D721Med (cell line): ENCODE results near the gene PHF12.

ENCODE experiments used
- DNase-seq: peaks from one replicate; pipeline ENCODE4 v3.0.0; 2011; ENCODE audit warnings: low spot score; ENCODE audit not compliant: insufficient read length
- FAIRE-seq: peaks from 2 replicates; lab custom pipeline; 2011; peaks lifted over from hg19 to GRCh38; lab: Jason Lieb, UNC
- TF ChIP-seq, protein P1 (sequence below): IDR thresholded peaks from 2 replicates; pipeline ENCODE4 v1.5.1; 2012; ENCODE audit warnings: mild to moderate bottlenecking, control low read depth; ENCODE audit not compliant: insufficient read depth; ENCODE audit errors: missing control alignments

Gene PHF12

DNA sequence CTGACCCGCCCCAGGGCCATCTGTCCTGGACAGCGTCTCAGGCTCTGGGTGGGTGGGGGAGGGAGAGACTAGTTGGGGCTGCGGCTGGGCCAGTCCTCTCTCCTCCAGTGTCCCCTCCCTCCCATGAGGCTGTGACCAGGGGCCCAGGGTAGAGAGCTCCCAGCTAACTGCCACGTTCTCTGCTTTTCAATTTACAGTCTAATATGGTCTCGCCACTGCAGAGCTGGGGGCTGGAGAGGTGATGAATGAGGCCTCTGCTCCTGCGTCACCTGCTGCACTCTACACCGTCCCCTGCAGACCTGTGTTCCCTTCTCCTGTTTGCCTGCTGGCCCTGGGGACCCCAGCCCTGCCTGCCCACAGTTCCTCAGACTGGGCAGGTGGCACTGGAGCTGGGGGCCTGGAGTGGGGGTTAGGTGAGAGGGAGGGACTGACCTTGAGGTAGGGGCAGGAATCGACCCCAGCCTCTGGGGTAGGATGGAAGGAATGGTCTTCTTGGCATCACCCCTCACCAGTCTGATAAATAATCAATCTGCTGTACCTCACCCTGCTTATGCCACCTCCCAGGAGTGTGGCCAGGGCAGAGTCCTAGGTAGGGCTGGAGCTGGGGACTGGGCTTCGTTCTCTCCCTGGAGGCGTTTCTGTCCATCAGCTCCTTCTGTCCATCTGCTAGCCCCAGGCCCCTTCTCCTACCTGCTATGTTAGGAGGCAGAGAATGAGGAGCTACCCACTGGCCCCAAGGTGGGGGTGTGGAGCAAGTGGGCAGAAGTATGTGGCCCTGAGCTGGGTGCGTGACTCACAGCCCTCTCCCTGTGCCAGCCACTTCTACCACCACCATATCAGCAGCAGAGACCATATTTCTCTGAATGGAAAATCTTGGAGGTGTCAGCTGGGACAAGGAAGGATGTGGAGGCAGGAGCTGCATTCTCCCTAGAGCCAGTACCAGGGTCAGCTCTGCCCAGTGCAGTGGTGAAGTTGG is 41.6 kb upstream of the PHF12 start:
- no peak for FAIRE-seq
- DNase-seq: no peak
- TF ChIP-seq, protein P1, sequence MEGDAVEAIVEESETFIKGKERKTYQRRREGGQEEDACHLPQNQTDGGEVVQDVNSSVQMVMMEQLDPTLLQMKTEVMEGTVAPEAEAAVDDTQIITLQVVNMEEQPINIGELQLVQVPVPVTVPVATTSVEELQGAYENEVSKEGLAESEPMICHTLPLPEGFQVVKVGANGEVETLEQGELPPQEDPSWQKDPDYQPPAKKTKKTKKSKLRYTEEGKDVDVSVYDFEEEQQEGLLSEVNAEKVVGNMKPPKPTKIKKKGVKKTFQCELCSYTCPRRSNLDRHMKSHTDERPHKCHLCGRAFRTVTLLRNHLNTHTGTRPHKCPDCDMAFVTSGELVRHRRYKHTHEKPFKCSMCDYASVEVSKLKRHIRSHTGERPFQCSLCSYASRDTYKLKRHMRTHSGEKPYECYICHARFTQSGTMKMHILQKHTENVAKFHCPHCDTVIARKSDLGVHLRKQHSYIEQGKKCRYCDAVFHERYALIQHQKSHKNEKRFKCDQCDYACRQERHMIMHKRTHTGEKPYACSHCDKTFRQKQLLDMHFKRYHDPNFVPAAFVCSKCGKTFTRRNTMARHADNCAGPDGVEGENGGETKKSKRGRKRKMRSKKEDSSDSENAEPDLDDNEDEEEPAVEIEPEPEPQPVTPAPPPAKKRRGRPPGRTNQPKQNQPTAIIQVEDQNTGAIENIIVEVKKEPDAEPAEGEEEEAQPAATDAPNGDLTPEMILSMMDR: peak; percentile 8

DNA sequence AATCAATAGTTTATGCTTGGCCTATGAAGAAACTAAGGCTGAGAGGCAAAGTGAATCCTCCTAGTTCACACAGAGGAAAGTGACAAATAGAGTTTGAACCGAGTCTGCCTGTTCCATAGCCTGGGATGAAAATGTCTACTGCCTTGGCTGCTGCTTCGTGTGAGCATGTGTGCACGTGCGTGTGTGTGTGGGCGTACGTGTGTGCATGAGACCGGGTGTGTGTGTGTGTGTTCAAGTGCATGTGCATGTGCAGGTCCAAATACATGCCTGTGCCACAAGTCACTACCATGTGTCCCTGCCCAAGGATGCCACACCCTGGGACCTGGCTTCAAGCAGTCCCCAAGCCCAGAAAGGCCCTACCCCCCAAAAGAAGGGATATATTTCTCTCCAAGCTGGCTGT is 40.9 kb upstream of the PHF12 start:
- TF ChIP-seq, protein P1: no peak
- FAIRE-seq: no peak
- DNase-seq: no peak

DNA sequence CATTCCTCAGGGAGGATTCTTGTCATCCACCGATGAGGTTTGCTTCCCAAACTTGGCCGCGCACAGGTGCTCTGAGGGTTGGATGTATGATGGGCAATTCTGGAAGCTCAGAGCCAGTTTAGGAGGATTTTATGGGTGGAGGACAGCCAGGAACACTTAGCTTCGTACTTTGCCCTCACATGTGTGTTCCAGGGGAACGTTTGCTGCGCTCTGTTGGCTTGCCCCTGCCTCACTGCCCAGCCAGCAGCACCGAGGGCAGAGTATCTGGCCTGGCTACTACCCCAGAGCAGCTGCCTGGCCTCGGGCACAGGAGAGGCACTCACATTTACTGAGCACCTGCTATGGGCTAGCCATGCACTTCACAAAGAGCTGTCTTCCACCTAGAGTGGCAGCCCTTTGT is 40.5 kb upstream of the PHF12 start:
- DNase-seq: no peak
- no peak for FAIRE-seq
- TF ChIP-seq, protein P1: no peak

DNA sequence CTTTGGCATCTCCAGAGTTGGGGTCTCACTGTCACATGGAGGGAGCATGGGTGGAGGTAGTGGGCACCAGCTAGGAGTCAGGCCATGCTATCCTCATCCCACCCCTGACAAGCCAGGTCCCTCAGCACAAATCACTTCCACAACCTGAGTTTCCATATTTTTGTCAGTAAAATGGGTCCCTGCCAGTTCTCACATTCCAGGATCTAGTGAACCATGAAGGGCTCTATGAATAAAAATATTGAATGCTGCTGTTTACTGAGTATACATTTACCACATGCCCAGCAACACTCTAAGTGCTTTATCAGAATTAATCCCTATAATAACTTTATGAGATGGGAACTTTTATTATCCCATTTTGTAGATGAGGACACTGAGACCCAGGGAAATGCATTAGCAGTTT is 37.7 kb upstream of the PHF12 start:
- TF ChIP-seq, protein P1: no peak
- DNase-seq: no peak
- FAIRE-seq: no peak

DNA sequence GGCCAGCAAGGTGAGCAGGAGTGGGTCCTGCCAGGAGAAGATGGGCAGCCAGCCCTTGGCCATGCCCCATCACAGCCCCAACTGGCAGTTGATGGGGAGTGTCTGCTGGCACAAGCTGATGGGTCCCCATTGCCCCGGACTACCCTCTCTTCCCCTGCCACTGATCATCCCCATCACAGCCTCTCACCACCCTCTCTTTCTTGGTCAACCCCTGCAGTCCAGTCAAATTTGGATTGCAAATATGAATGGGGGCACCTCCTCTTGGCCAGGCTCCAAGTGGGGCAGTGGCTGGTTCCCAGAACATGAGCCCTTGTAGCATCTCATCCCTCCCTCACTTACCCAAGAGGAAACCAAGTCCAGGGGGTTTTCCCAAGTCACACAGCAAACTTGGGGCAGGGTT is 37.2 kb upstream of the PHF12 start:
- TF ChIP-seq, protein P1: no peak
- FAIRE-seq: no peak
- DNase-seq: no peak

DNA sequence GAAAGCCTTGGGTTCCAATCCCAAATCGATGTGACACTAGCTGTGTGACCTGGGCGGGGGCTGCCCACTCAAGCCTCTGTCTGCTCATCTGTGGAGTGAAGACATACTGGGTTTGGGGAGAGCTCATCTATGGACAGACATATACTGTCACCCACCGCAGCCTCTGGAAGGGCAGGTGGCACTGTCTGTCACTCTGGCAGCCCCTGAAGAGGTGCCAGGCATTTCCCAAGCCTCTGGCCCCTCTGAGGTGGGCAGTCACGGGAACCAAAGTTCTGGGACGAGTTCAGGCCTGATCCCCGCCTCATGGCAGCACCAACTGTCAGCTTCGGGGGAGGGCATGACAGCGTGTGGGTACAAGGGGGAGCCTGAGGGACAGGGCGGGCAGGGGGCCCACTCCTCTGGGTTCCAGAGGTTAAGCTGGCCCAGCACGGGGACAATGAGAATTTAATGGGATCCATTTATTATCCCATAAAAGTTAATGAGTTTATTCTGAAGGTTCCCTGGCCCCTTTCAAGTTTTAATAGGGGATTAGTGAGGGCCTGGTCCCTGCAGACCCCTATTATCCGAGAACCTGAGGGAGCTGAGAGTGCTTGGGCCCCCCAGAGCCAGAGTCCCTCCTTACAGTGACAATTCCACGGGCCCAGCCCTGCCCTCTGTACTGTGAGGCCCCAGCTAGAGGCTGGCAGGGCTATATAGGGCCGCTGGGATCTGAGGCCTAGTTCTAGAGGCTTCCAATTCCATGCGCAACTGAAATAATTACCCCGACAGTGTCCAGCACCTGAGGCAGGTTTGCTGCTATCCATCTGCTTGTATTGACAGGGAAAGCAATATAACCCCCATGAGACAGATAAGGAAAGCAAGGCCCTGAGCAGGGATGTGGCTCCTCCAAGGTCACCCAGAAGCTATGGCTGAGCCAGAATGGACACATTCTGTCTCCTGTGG is 35.7 kb upstream of the PHF12 start:
- TF ChIP-seq, protein P1: no peak
- FAIRE-seq (no peak), DNase-seq (no peak)
